Spleen (tissue), 11 donors: ENCODE results near the gene DHDDS. TPM values are rescaled to one million over a fixed set of nuclear protein-coding genes. Genes with fewer than 3 reads are reported as not detected.

Source experiments
- DNase-seq: peaks from one replicate; pipeline ENCODE4 v3.0.0-alpha.2; 2020
- H3K27ac ChIP-seq, 8 donors: fragments of 200-600 bp; sonication (generic) in 7 of 8; 1 replicate in 4 of 8; 2 replicates in 4 of 8; pipeline versions ENCODE4 v1.5.0 to v1.8.0; 2016 to 2021; ENCODE audit warnings: inconsistent platforms in 4 of 8, mild to moderate bottlenecking in 4 of 8, moderate library complexity in 1 of 8
- H3K27me3 ChIP-seq, 7 donors: fragments of 200-600 bp; sonication (generic) in 6 of 7; replicated peaks in 1 of 7; 1 replicate in 4 of 7; 2 replicates in 3 of 7; pipeline versions ENCODE4 v1.5.0 to v1.8.0; 2016 to 2021; ENCODE audit warnings: inconsistent platforms in 3 of 7, mild to moderate bottlenecking in 1 of 7
- H3K36me3 ChIP-seq, 6 donors: fragments of 200-600 bp; sonication (generic) in 5 of 6; 1 replicate in 4 of 6; 2 replicates in 2 of 6; pipeline versions ENCODE4 v1.5.0 to v1.8.0; 2016 to 2021; ENCODE audit warnings: inconsistent platforms in 2 of 6
- H3K4me1 ChIP-seq, 6 donors: fragments of 200-600 bp; sonication (generic) in 5 of 6; 1 replicate in 3 of 6; 2 replicates in 3 of 6; pipeline versions ENCODE4 v1.5.0 to v1.8.0; 2016 to 2021; ENCODE audit warnings: inconsistent platforms in 3 of 6
- H3K4me3 ChIP-seq, 8 donors: fragments of 200-600 bp; sonication (generic) in 7 of 8; 1 replicate in 4 of 8; 2 replicates in 4 of 8; pipeline versions ENCODE4 v1.5.0 to v1.8.0; 2016 to 2021; ENCODE audit warnings: inconsistent platforms in 4 of 8, mild to moderate bottlenecking in 4 of 8, moderate library complexity in 2 of 8
- H3K9me3 ChIP-seq, 8 donors: fragments of 200-600 bp; sonication (generic) in 7 of 8; 1 replicate in 4 of 8; 2 replicates in 4 of 8; pipeline versions ENCODE4 v1.5.0 to v1.8.0; 2016 to 2021; ENCODE audit warnings: inconsistent platforms in 4 of 8
- POLR2A ChIP-seq, 3 donors: fragments of 450-650 bp; IDR thresholded peaks; one replicate each; pipeline ENCODE4 v1.5.1; 2017; ENCODE audit warnings: antibody characterized with exemption in 3 of 3, mild to moderate bottlenecking in 1 of 3
- POLR2AphosphoS5 ChIP-seq, 3 donors: sonication (generic); formaldehyde crosslinking; IDR thresholded peaks; one replicate each; pipeline ENCODE4 v1.5.1; 2017; ENCODE audit warnings: antibody characterized with exemption in 3 of 3
- WGBS, 5 donors: extraction: QIAGEN DNeasy Blood & Tissue Kit in 3 of 5; methylation state at CpG; one replicate each; pipeline versions ENCODE4 v1.1.5 to v1.1.7; 2013 to 2018; 5-methylcytosine and 5-hydroxymethylcytosine counted together
- intact Hi-C: fragments of 100-400 bp; cut with DNase I; formaldehyde crosslinking; loops from one replicate; pipeline ENCODE4 v1.15.0; 2023; ENCODE audit warnings: low total_unique reads
- polyA plus RNA-seq, 3 donors: library from polyadenylated mRNA; stranded (reverse); fragments of 200-250 nt; gene quantifications; one replicate each; pipeline ENCODE4 v1.2.1, GENCODE V29; 2013
- total RNA-seq, 7 donors: library from RNA; depleted of rRNA in 3 of 7; stranded (reverse); fragments of >200 nt in 3 of 7; fragmentation: NEBNext Ultra II Directional in 4 of 7; extraction: Animal tissue kit (Norgen Biotek cat#: 25700) in 4 of 7; gene quantifications; one replicate each; pipeline versions ENCODE4 v1.1.0 to v1.2.1, GENCODE V29; 2016 to 2021
- TF ChIP-seq, protein P1 (sequence below), 11 experiments: fragments of 200-600 bp in 7 of 11; fragments of 450-650 bp in 4 of 11; sonication (generic) in 4 of 11; IDR thresholded peaks in 8 of 11; conservative IDR thresholded peaks in 3 of 11; 1 replicate in 7 of 11; 2 replicates in 4 of 11; pipeline versions ENCODE4 v1.4.0 to v1.8.0; 2016 to 2021; ENCODE audit warnings: antibody characterized with exemption in 11 of 11, inconsistent platforms in 4 of 11, mild to moderate bottlenecking in 1 of 11
- donor health status: healthy with polysubstance abuse.
- donor health status: DM: no; HTN: no; CAD: no; lungs with moderate emphysema.
- donor health status: DM: no; HTN: no; CAD: no.
- donor health status: Bipolar disorder and iron deficiency.
- donor health status: healthy.
- donor health status: DM: no; HTN: no; CAD: no.
- donor health status: DM: yes; HTN: yes; CAD: no.

Gene DHDDS
- total and polyA plus RNA-seq, 10 donors: 11.1 to 48.8 (median 32.4) TPM

- Histone ChIP-seq H3K27me3 (no peaks in the 10 kb centered on the region), H3K9me3 (no peaks in the 10 kb centered on the region), H3K36me3 (no peaks in the 10 kb centered on the region), H3K4me1 (peaks cover 0 to 16% (median 0%) of the 10 kb centered on the region in 6 donors), H3K4me3 (no peak overlapping the region), H3K27ac (no peak overlapping the region)
- intact Hi-C loops: no loop called here
- TF ChIP-seq, protein P1, sequence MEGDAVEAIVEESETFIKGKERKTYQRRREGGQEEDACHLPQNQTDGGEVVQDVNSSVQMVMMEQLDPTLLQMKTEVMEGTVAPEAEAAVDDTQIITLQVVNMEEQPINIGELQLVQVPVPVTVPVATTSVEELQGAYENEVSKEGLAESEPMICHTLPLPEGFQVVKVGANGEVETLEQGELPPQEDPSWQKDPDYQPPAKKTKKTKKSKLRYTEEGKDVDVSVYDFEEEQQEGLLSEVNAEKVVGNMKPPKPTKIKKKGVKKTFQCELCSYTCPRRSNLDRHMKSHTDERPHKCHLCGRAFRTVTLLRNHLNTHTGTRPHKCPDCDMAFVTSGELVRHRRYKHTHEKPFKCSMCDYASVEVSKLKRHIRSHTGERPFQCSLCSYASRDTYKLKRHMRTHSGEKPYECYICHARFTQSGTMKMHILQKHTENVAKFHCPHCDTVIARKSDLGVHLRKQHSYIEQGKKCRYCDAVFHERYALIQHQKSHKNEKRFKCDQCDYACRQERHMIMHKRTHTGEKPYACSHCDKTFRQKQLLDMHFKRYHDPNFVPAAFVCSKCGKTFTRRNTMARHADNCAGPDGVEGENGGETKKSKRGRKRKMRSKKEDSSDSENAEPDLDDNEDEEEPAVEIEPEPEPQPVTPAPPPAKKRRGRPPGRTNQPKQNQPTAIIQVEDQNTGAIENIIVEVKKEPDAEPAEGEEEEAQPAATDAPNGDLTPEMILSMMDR (IDR thresholded peaks at IDR 0.05 in 8 of 11, conservative IDR thresholded peaks at IDR 0.05 in 3 of 11): no peak
- TF ChIP-seq POLR2A (IDR thresholded peaks at IDR 0.05) (no peak), POLR2AphosphoS5 (IDR thresholded peaks at IDR 0.05) (no peak)
- WGBS, 5 donors: 90 to 97% (median 94%) methylated on average over 4 of the region's 4 CpGs
- DNase-seq: no peak
Measured at GRCh38 chr1:26516987-26517765, 85.1 kb downstream of the DHDDS start.

DNA sequence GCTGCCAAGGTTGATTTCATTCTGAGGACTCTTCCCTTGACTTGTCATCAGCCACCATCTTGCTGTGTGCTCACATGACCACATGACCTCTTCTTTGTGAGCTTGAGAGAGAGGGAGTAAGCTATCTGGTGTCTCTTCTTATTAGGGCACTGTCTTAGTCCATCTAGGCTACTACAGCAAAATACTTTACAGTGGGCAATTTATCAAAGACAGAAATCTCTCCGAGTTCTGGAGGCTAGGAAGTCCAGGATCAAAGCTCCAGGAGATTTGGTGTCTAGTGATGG lies 85.6 kb downstream of the DHDDS start:
- H3K4me1 ChIP-seq: peaks cover 0 to 16% (median 0%) of the 10 kb centered on the region in 6 donors
- H3K36me3 ChIP-seq: no peaks in the 10 kb centered on the region
- TF ChIP-seq POLR2AphosphoS5 (IDR thresholded peaks at IDR 0.05) (no peak), POLR2A (IDR thresholded peaks at IDR 0.05) (no peak)
- TF ChIP-seq, protein P1 (IDR thresholded peaks at IDR 0.05 in 8 of 11, conservative IDR thresholded peaks at IDR 0.05 in 3 of 11): no peak
- intact Hi-C loops: no loop called here
- H3K9me3 ChIP-seq: no peaks in the 10 kb centered on the region
- H3K27ac ChIP-seq: no peak overlapping the region
- 71 to 84% (median 82%) methylated on average over 1 of the region's 1 CpG for WGBS, 5 donors
- no peak overlapping the region for H3K4me3 ChIP-seq
- H3K27me3 ChIP-seq: no peaks in the 10 kb centered on the region
- DNase-seq: no peak

DNA sequence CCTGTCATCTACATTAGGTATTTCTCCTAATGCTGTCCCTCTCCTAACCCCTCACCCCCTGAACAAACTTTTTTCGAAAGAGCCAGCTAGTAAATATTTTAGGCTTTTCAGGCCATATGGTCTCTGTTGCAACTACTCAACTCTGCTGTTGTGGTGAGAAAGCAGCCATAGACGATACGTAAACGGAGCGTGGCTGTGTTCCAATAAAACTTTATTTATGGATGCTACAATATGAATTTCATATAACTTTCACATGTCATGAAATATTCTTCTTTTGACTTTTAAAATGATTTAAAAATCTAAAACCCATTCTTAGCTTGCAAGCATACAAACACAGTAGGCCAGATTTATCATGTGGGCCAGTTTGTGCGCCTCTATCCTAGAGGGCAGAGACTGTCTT lies 86.2 kb downstream of the DHDDS start:
- H3K36me3 ChIP-seq: no peaks in the 10 kb centered on the region
- TF ChIP-seq, protein P1 (IDR thresholded peaks at IDR 0.05 in 8 of 11, conservative IDR thresholded peaks at IDR 0.05 in 3 of 11): no peak
- TF ChIP-seq POLR2AphosphoS5 (IDR thresholded peaks at IDR 0.05): no peak
- TF ChIP-seq POLR2A (IDR thresholded peaks at IDR 0.05): no peak
- H3K27ac ChIP-seq: peak overlapping the region in 1 of 8 donors; percentile 83
- intact Hi-C loops: no loop called here
- no peaks in the 10 kb centered on the region for H3K9me3 ChIP-seq
- H3K4me1 ChIP-seq: peaks cover 0 to 16% (median 0%) of the 10 kb centered on the region in 6 donors
- H3K4me3 ChIP-seq: no peak overlapping the region
- peaks cover 0 to 5% (median 0%) of the 10 kb centered on the region in 7 donors for H3K27me3 ChIP-seq
- DNase-seq: no peak
- WGBS, 5 donors: 90 to 97% (median 95%) methylated on average over 6 of the region's 6 CpGs

GRCh38 chr1:26520339-26520738 lies 88.2 kb downstream of the DHDDS start:
- peak overlapping the region in 7 of 8 donors; percentile 15 to 86 (median 79) for H3K27ac ChIP-seq
- H3K27me3 ChIP-seq: peaks cover 0 to 22% (median 0%) of the 10 kb centered on the region in 7 donors
- no peak overlapping the region for H3K4me3 ChIP-seq
- no peaks in the 10 kb centered on the region for H3K36me3 ChIP-seq
- TF ChIP-seq POLR2AphosphoS5 (IDR thresholded peaks at IDR 0.05) (no peak), POLR2A (IDR thresholded peaks at IDR 0.05) (no peak)
- TF ChIP-seq, protein P1 (IDR thresholded peaks at IDR 0.05 in 8 of 11, conservative IDR thresholded peaks at IDR 0.05 in 3 of 11): no peak
- H3K4me1 ChIP-seq: peaks cover 0 to 16% (median 0%) of the 10 kb centered on the region in 6 donors
- no peaks in the 10 kb centered on the region for H3K9me3 ChIP-seq
- 70 to 84% (median 70%) methylated on average over 5 of the region's 5 CpGs for WGBS, 5 donors
- intact Hi-C loops: no loop called here
- DNase-seq: no peak
